Hepatocyte (in vitro differentiated cells): ENCODE data around the gene SLC39A7. TPM values are rescaled to one million over a fixed set of nuclear protein-coding genes. Genes with fewer than 3 reads are reported as not detected.

Experiments
- DNase-seq: peaks from one replicate; pipeline ENCODE4 v3.0.0-alpha.2; 2016; ENCODE audit warnings: low spot score
- H2AFZ ChIP-seq: fragments of 200-600 bp; sonication (generic); 2 replicates; pipeline ENCODE4 v1.6.0; 2016; ENCODE audit warnings: antibody characterized with exemption, mild to moderate bottlenecking
- H3K27ac ChIP-seq: fragments of 200-600 bp; sonication (generic); 2 replicates; pipeline ENCODE4 v1.5.1; 2016; ENCODE audit warnings: mild to moderate bottlenecking
- H3K27me3 ChIP-seq: fragments of 200-600 bp; sonication (generic); 2 replicates; pipeline ENCODE4 v1.6.1; 2016
- H3K36me3 ChIP-seq: fragments of 200-600 bp; sonication (generic); replicated peaks from 2 replicates; pipeline ENCODE4 v1.5.1; 2016; ENCODE audit warnings: low read depth; ENCODE audit not compliant: insufficient read depth
- H3K4me1 ChIP-seq: fragments of 200-600 bp; sonication (generic); 2 replicates; pipeline ENCODE4 v1.5.1; 2016; ENCODE audit warnings: mild to moderate bottlenecking, moderate library complexity; ENCODE audit not compliant: insufficient read depth
- H3K4me2 ChIP-seq: fragments of 200-600 bp; sonication (generic); 2 replicates; pipeline ENCODE4 v1.6.0; 2016
- H3K4me3 ChIP-seq: fragments of 200-600 bp; sonication (generic); 2 replicates; pipeline ENCODE4 v1.5.1; 2016; ENCODE audit warnings: mild to moderate bottlenecking
- H3K79me2 ChIP-seq: fragments of 200-600 bp; sonication (generic); 2 replicates; pipeline ENCODE4 v1.6.0; 2017; ENCODE audit warnings: mild to moderate bottlenecking
- H3K9me2 ChIP-seq: fragments of 200-600 bp; sonication (generic); replicated peaks from 2 replicates; pipeline ENCODE4 v1.6.0; 2017; ENCODE audit warnings: mild to moderate bottlenecking; ENCODE audit not compliant: insufficient read depth
- H3K9me3 ChIP-seq: fragments of 200-600 bp; sonication (generic); 2 replicates; pipeline ENCODE4 v1.5.1; 2016; ENCODE audit warnings: low read depth, mild to moderate bottlenecking
- H4K20me1 ChIP-seq: fragments of 200-600 bp; sonication (generic); 2 replicates; pipeline ENCODE4 v1.6.0; 2016; ENCODE audit warnings: mild to moderate bottlenecking; ENCODE audit not compliant: insufficient read depth, poor library complexity, severe bottlenecking
- CTCF ChIP-seq: fragments of 200-600 bp; sonication (generic); IDR thresholded peaks from 2 replicates; pipeline ENCODE4 v1.5.1; 2016; ENCODE audit warnings: antibody characterized with exemption, mild to moderate bottlenecking; ENCODE audit not compliant: poor library complexity
- EZH2 ChIP-seq: fragments of 200-600 bp; sonication (generic); IDR thresholded peaks from 2 replicates; pipeline ENCODE4 v1.6.1; 2016; ENCODE audit warnings: antibody characterized with exemption, mild to moderate bottlenecking, borderline replicate concordance
- EZH2phosphoT487 ChIP-seq: fragments of 200-600 bp; sonication (generic); IDR thresholded peaks from one replicate; pipeline ENCODE4 v1.6.1; 2018; ENCODE audit warnings: antibody characterized with exemption, mild to moderate bottlenecking, low read depth, moderate library complexity; ENCODE audit not compliant: unreplicated experiment, severe bottlenecking
- WGBS: methylation state at CpG from one replicate; pipeline ENCODE4 v1.1.6; 2016; ENCODE audit warnings: low lambda C conversion rate; ENCODE audit errors: missing lambda C conversion rate; 5-methylcytosine and 5-hydroxymethylcytosine counted together
- polyA plus RNA-seq: library from polyadenylated mRNA; unstranded; fragments of >200 nt; fragmentation: Nextera tagmentation; extraction: Ambion mirVana; gene quantifications from 2 replicates; pipeline ENCODE4 v1.2.1, GENCODE V29; 2016
- total RNA-seq: library from RNA; depleted of rRNA; stranded (reverse); fragments of >200 nt; gene quantifications from 2 replicates; pipeline ENCODE4 v1.2.3, GENCODE V29; 2014

Gene SLC39A7
- total and polyA plus RNA-seq, 2 experiments from 2014 or later: 55.0 to 130 TPM

GRCh38 chr6:33185654-33186187, 14.9 kb upstream of the SLC39A7 start:
- DNase-seq: no peak
- no peaks in the 10 kb centered on the region for H3K27me3 ChIP-seq
- no peak overlapping the region for H3K4me3 ChIP-seq
- H3K9me2 ChIP-seq: no peaks in the 10 kb centered on the region
- H3K9me3 ChIP-seq: no peaks in the 10 kb centered on the region
- H3K27ac ChIP-seq: no peak overlapping the region
- 100% methylated on average over 1 of the region's 4 CpGs for WGBS
- H3K36me3 ChIP-seq: no peaks in the 10 kb centered on the region
- no peaks in the 10 kb centered on the region for H3K4me1 ChIP-seq
- H3K79me2 ChIP-seq: no peaks in the 10 kb centered on the region
- TF ChIP-seq CTCF: no peak
- TF ChIP-seq EZH2: no peak
- no peak for TF ChIP-seq EZH2phosphoT487
- no peak overlapping the region for H3K4me2 ChIP-seq
- H2AFZ ChIP-seq: no peak overlapping the region
- no peaks in the 10 kb centered on the region for H4K20me1 ChIP-seq

DNA sequence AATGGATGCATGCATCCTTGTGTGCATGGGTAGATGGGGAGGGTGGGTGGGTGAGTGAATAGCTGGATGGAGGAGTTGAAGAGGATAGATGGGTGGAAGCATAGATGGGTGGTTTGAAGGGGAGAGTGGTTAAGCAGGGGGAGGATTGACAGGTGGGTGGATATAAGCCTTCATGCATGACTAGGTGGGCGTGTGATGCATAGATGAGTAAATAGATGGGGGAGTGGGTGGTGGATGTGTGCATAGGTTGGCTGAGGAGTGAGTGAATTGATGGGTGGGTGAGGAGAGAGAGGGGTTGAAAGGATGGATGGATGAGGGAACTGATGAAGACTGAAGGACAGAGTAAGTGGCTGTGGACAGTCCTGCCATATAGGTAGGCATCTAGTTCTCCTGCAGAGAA, 12.9 kb upstream of the SLC39A7 start:
- Histone ChIP-seq H3K27ac (no peak overlapping the region), H3K9me2 (no peaks in the 10 kb centered on the region), H3K4me3 (no peak overlapping the region), H3K27me3 (peaks cover 19% of the 10 kb centered on the region), H3K36me3 (no peaks in the 10 kb centered on the region), H4K20me1 (no peaks in the 10 kb centered on the region), H3K4me1 (peaks cover 12% of the 10 kb centered on the region), H3K79me2 (no peaks in the 10 kb centered on the region), H2AFZ (no peak overlapping the region), H3K9me3 (no peaks in the 10 kb centered on the region), H3K4me2 (no peak overlapping the region)
- 75% methylated on average over 1 of the region's 1 CpG for WGBS
- DNase-seq: no peak
- TF ChIP-seq EZH2 (no peak), EZH2phosphoT487 (no peak), CTCF (no peak)

DNA sequence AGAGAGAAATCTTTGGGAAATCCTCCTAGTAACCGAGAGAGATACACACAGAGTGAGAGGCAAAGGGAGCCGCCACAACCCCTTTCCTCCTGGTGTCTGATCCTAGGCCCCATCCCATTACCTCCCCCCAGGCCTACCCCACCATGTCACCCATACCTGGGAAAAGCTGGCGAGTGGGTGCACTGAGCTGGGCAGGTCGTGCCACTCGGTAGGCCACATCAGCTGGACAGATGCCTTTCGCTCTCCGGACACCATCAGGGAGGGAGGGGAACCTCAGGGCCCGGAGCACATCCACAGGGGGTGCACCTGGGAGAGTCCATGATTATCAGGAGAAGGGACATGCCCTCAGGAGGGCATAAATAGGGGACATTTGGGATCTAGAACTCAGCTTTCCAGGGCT, 11.5 kb upstream of the SLC39A7 start:
- Histone ChIP-seq H4K20me1 (no peaks in the 10 kb centered on the region), H3K27ac (no peak overlapping the region), H3K79me2 (no peaks in the 10 kb centered on the region), H3K36me3 (no peaks in the 10 kb centered on the region), H2AFZ (no peak overlapping the region), H3K4me2 (no peak overlapping the region), H3K27me3 (peaks cover 20% of the 10 kb centered on the region), H3K4me3 (no peak overlapping the region), H3K4me1 (peaks cover 13% of the 10 kb centered on the region), H3K9me2 (no peaks in the 10 kb centered on the region), H3K9me3 (no peaks in the 10 kb centered on the region)
- no peak for DNase-seq
- WGBS: 90% methylated on average over 8 of the region's 8 CpGs
- TF ChIP-seq EZH2phosphoT487 (no peak), EZH2 (no peak), CTCF (no peak)
